H1 (cell line): Measurements from ENCODE around the gene SULT2B1. TPM values are rescaled to one million over a fixed set of nuclear protein-coding genes. Genes with fewer than 3 reads are reported as not detected.

ENCODE experiments used
- CTCF ChIA-PET: fragments of 300-600 bp; sonication (Branson Sonifier 250); formaldehyde crosslinking; loops from one replicate; lab custom pipeline; 2021; ENCODE audit not compliant: partially characterized antibody; lab: Charles Lee
- POLR2A ChIA-PET: fragments of 300-600 bp; sonication (Branson Sonifier 250); formaldehyde crosslinking; loops from one replicate; lab custom pipeline; 2021; ENCODE audit warnings: inconsistent platforms; ENCODE audit not compliant: partially characterized antibody; lab: Charles Lee
- DNase-seq, 2 experiments: peaks; one replicate each; pipeline versions ENCODE4 v3.0.0 to v3.0.0-alpha.2; 2010 to 2022; ENCODE audit warnings: low spot score in 2 of 2, low read depth in 1 of 2, mixed read lengths in 1 of 2
- FAIRE-seq: peaks from 2 replicates; lab custom pipeline; 2011; peaks lifted over from hg19 to GRCh38; lab: Jason Lieb, UNC
- H2AFZ ChIP-seq: 2 replicates; pipeline ENCODE4 v1.8.1; 2012; ENCODE audit warnings: low read length, inconsistent platforms
- H2AK5ac ChIP-seq: 2 replicates; pipeline ENCODE4 v1.6.1; 2013; ENCODE audit warnings: low read depth, low read length
- H2BK120ac ChIP-seq: replicated peaks from 2 replicates; pipeline ENCODE3; 2013; ENCODE audit warnings: low read depth, low read length, inconsistent platforms
- H2BK12ac ChIP-seq: 2 replicates; pipeline ENCODE4 v1.6.1; 2013; ENCODE audit warnings: low read depth, low read length
- H2BK15ac ChIP-seq: 2 replicates; pipeline ENCODE4 v1.6.1; 2013; ENCODE audit warnings: low read length
- H2BK20ac ChIP-seq: 2 replicates; pipeline ENCODE4 v1.6.1; 2013; ENCODE audit warnings: low read length
- H2BK5ac ChIP-seq: 2 replicates; pipeline ENCODE4 v1.6.1; 2013; ENCODE audit warnings: low read depth, low read length
- H3K14ac ChIP-seq: 2 replicates; pipeline ENCODE4 v1.6.1; 2013; ENCODE audit warnings: inconsistent platforms; ENCODE audit not compliant: insufficient read length
- H3K18ac ChIP-seq: 2 replicates; pipeline ENCODE4 v1.6.1; 2013; ENCODE audit warnings: low read length; ENCODE audit errors: extremely low read depth
- H3K23ac ChIP-seq: 2 replicates; pipeline ENCODE4 v1.6.1; 2013; ENCODE audit warnings: inconsistent platforms; ENCODE audit not compliant: insufficient read length
- H3K23me2 ChIP-seq: 2 replicates; pipeline ENCODE4 v1.6.1; 2013; ENCODE audit warnings: low read depth, low read length
- H3K27ac ChIP-seq: 2 replicates; pipeline ENCODE4 v1.6.1; 2011; ENCODE audit warnings: low read depth, low read length, inconsistent platforms
- H3K27me3 ChIP-seq, 4 experiments: replicated peaks in 1 of 4; 1 replicate in 1 of 4; 2 replicates in 3 of 4; pipeline versions ENCODE4 v1.6.1 to v1.8.1; 2011 to 2013; ENCODE audit warnings: low read length in 3 of 4, mild to moderate bottlenecking in 3 of 4, inconsistent platforms in 2 of 4, mixed read lengths in 2 of 4, moderate library complexity in 1 of 4; ENCODE audit not compliant: control insufficient read depth in 3 of 4, insufficient read depth in 3 of 4; ENCODE audit errors: extremely low read depth in 1 of 4
- H3K36me3 ChIP-seq, 4 experiments: 2 replicates each; pipeline versions ENCODE4 v1.6.1 to v1.8.1; 2011 to 2013; ENCODE audit warnings: mild to moderate bottlenecking in 4 of 4, low read length in 3 of 4, moderate library complexity in 2 of 4, control low read depth in 1 of 4, inconsistent platforms in 1 of 4; ENCODE audit not compliant: insufficient read depth in 4 of 4, control insufficient read depth in 2 of 4
- H3K4ac ChIP-seq: replicated peaks from 2 replicates; pipeline ENCODE3; 2013; ENCODE audit warnings: low read length, low read depth, mixed read lengths, inconsistent platforms; ENCODE audit not compliant: insufficient read length
- H3K4me1 ChIP-seq, 4 experiments: replicated peaks in 1 of 4; 1 replicate in 1 of 4; 2 replicates in 3 of 4; pipeline versions ENCODE4 v1.6.1 to v1.8.1; 2011 to 2013; ENCODE audit warnings: low read length in 3 of 4, inconsistent platforms in 2 of 4, mixed read lengths in 1 of 4; ENCODE audit not compliant: insufficient read depth in 4 of 4, control insufficient read depth in 3 of 4
- H3K4me2 ChIP-seq, 2 experiments: 2 replicates each; pipeline versions ENCODE4 v1.6.1 to v1.8.1; 2011 to 2013; ENCODE audit warnings: low read depth in 2 of 2, low read length in 2 of 2, control low read depth in 1 of 2, inconsistent platforms in 1 of 2, mild to moderate bottlenecking in 1 of 2; ENCODE audit not compliant: insufficient read depth in 1 of 2
- H3K4me3 ChIP-seq, 4 experiments: fragments of 200-600, 300-600 bp in 1 of 4; sonication (generic), shearing (Covaris generic), sonication (Bioruptor Twin) in 1 of 4; 2 replicates each; pipeline versions ENCODE4 v1.5.1 to v1.8.1; 2011 to 2016; ENCODE audit warnings: low read length in 4 of 4, low read depth in 3 of 4, control low read depth in 2 of 4, inconsistent platforms in 2 of 4, mild to moderate bottlenecking in 2 of 4, mixed read lengths in 1 of 4, moderate library complexity in 1 of 4; ENCODE audit not compliant: insufficient read depth in 2 of 4; ENCODE audit errors: extremely low read depth in 1 of 4
- H3K56ac ChIP-seq: replicated peaks from 2 replicates; pipeline ENCODE3; 2013; ENCODE audit warnings: low read depth, mild to moderate bottlenecking, mixed read lengths, low read length, inconsistent platforms; ENCODE audit not compliant: insufficient read length
- H3K79me1 ChIP-seq: 2 replicates; pipeline ENCODE4 v1.6.1; 2013; ENCODE audit warnings: low read depth, low read length, control low read depth
- H3K79me2 ChIP-seq, 2 experiments: 2 replicates each; pipeline versions ENCODE4 v1.6.1 to v1.8.1; 2012 to 2013; ENCODE audit warnings: low read length in 2 of 2, mild to moderate bottlenecking in 2 of 2, inconsistent platforms in 1 of 2; ENCODE audit not compliant: insufficient read depth in 2 of 2, control insufficient read depth in 1 of 2
- H3K9ac ChIP-seq, 4 experiments: replicated peaks in 1 of 4; 1 replicate in 1 of 4; 2 replicates in 3 of 4; pipeline versions ENCODE4 v1.6.1 to v1.8.1; 2011 to 2013; ENCODE audit warnings: low read depth in 3 of 4, low read length in 3 of 4, control low read depth in 2 of 4, mild to moderate bottlenecking in 2 of 4, moderate library complexity in 2 of 4, inconsistent platforms in 1 of 4; ENCODE audit errors: extremely low read depth in 1 of 4
- H3K9me3 ChIP-seq, 2 experiments: 2 replicates each; pipeline versions ENCODE4 v1.6.1 to v1.8.1; 2012 to 2013; ENCODE audit warnings: mild to moderate bottlenecking in 2 of 2, moderate library complexity in 2 of 2, control low read depth in 1 of 2, inconsistent platforms in 1 of 2, low read depth in 1 of 2, low read length in 1 of 2, mixed read lengths in 1 of 2; ENCODE audit not compliant: insufficient read depth in 2 of 2
- H4K20me1 ChIP-seq, 2 experiments: replicated peaks in 1 of 2; 2 replicates each; pipeline versions ENCODE3 to v1.8.1; 2011 to 2013; ENCODE audit warnings: inconsistent platforms in 2 of 2, low read length in 2 of 2, mild to moderate bottlenecking in 1 of 2; ENCODE audit not compliant: insufficient read depth in 2 of 2, control insufficient read depth in 1 of 2
- H4K5ac ChIP-seq: 2 replicates; pipeline ENCODE4 v1.6.1; 2013; ENCODE audit warnings: low read length, low read depth, mixed read lengths, inconsistent platforms; ENCODE audit not compliant: insufficient read length
- H4K8ac ChIP-seq: 2 replicates; pipeline ENCODE4 v1.8.0; 2013; ENCODE audit warnings: mild to moderate bottlenecking, moderate library complexity, low read length, inconsistent platforms; ENCODE audit not compliant: insufficient read depth; ENCODE audit errors: extremely low read depth
- H4K91ac ChIP-seq: replicated peaks from 2 replicates; pipeline ENCODE3; 2013; ENCODE audit warnings: low read length, mixed read lengths, inconsistent platforms; ENCODE audit not compliant: insufficient read length
- BCL11A ChIP-seq, 2 experiments: IDR thresholded peaks; one replicate each; pipeline ENCODE4 v1.6.1; 2011; ENCODE audit warnings: low read depth in 2 of 2, low read length in 2 of 2, mild to moderate bottlenecking in 2 of 2
- CTBP2 ChIP-seq: IDR thresholded peaks from 2 replicates; pipeline ENCODE4 v1.7.0; 2011; ENCODE audit warnings: borderline replicate concordance, mild to moderate bottlenecking, moderate library complexity, mixed read lengths, low read length; ENCODE audit not compliant: insufficient read depth, insufficient read length
- E2F6 ChIP-seq: IDR thresholded peaks from 2 replicates; pipeline ENCODE4 v1.6.1; 2012; ENCODE audit warnings: inconsistent platforms
- EP300 ChIP-seq, 2 experiments: IDR thresholded peaks; 1 replicate in 1 of 2; 2 replicates in 1 of 2; pipeline ENCODE4 v1.6.1; 2011 to 2012; ENCODE audit warnings: low read depth in 2 of 2, low read length in 2 of 2, mild to moderate bottlenecking in 2 of 2, borderline replicate concordance in 1 of 2, inconsistent platforms in 1 of 2, moderate library complexity in 1 of 2
- POU5F1 ChIP-seq: IDR thresholded peaks from 2 replicates; pipeline ENCODE4 v1.6.1; 2011; ENCODE audit warnings: low read depth, mild to moderate bottlenecking, low read length, moderate library complexity
- RBBP5 ChIP-seq: IDR thresholded peaks from 2 replicates; pipeline ENCODE4 v1.7.1; 2012; ENCODE audit warnings: low read depth, mild to moderate bottlenecking, inconsistent platforms, low read length, moderate library complexity, borderline replicate concordance
- SUZ12 ChIP-seq: fragments of 200-600 bp; sonication (generic); IDR thresholded peaks from 2 replicates; pipeline ENCODE4 v1.6.1; 2012; ENCODE audit warnings: mild to moderate bottlenecking, inconsistent platforms, low read length, moderate library complexity, mixed read lengths
- WGBS, 2 experiments: shearing (Covaris generic) in 1 of 2; methylation state at CpG; one replicate each; pipeline versions ENCODE4 v1.1.6 to v1.1.7; 2013 to 2015; ENCODE audit warnings: low lambda C conversion rate in 2 of 2, mixed read lengths in 2 of 2, inconsistent platforms in 1 of 2, low coverage in 1 of 2, missing lambda C conversion rate in 1 of 2; ENCODE audit not compliant: insufficient replicate concordance in 2 of 2, insufficient coverage in 1 of 2, insufficient read length in 1 of 2; ENCODE audit errors: extremely low coverage in 1 of 2, missing lambda C conversion rate in 1 of 2; 5-methylcytosine and 5-hydroxymethylcytosine counted together
- polyA plus RNA-seq, 7 experiments: library from polyadenylated mRNA; depleted of rRNA in 3 of 7; stranded (reverse) in 5 of 7; unstranded in 2 of 7; fragments of >200 nt in 5 of 7; fragments of 200-250 nt in 2 of 7; gene quantifications; 1 replicate in 5 of 7; 2 replicates in 1 of 7; 4 replicates in 1 of 7; pipeline versions ENCODE4 v1.2.1 to v1.2.3, GENCODE V29; 2011 to 2013; ENCODE audit warnings: missing spikeins in 2 of 7, mixed read lengths in 2 of 7
- total RNA-seq: library from RNA; stranded (reverse); fragmentation: NEBNext Ultra II Directional; extraction: Animal tissue kit (Norgen Biotek cat#: 25700); gene quantifications from 2 replicates; pipeline ENCODE4 v1.2.1, GENCODE V29; 2021
- TF ChIP-seq, protein P1 (sequence below): IDR thresholded peaks from 2 replicates; pipeline ENCODE4 v1.6.1; 2012; ENCODE audit warnings: low read length, inconsistent platforms

The SULT2B1 gene
- total and polyA plus RNA-seq, 2 of the 8 experiments (the other 6 are each of a cell fraction or from before 2014, with no cell fraction given): 1.5 to 2.6 TPM

DNA sequence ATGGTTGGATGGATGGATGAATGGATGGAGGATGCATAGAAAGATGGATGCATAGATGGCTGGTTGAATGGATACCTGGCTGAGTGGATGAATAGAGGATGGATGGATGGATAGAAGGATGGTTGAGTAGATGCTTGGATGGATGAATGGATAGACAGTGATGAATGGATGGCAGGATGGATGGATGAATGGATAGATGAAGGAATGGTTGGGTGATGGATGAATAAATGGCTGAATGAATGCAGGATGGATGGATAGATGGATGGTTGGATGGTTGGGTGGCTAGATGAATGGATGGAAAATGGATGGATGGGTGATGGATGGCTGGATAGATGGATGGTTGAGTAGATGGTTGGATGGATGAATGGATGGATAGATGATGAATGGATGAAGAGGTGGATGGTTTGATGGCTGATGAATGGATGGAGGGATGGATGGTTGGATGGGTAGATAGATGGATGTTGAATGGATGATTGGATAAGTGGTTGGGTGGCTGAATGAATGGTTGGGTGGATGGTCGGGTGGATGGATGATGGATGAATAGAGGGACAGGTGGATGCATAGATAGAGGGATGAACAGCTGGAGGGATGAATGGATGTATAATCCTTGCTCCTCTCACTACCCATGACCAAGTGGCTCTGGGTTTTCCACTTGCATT is 3.6 kb upstream of the SULT2B1 start:
- Histone ChIP-seq H3K79me2 (no peaks in the 10 kb centered on the region), H3K36me3 (no peaks in the 10 kb centered on the region), H2BK5ac (no peak overlapping the region), H3K23me2 (peaks cover 8% of the 10 kb centered on the region; the same call in 1 of the 2 replicates), H3K14ac (no peak overlapping the region), H4K20me1 (peaks cover 0 to 3% of the 10 kb centered on the region in 2 experiments), H3K79me1 (no peaks in the 10 kb centered on the region), H2BK120ac (no peak overlapping the region), H3K56ac (peak overlapping the region; percentile 36), H2BK20ac (no peak overlapping the region), H3K9me3 (no peaks in the 10 kb centered on the region), H3K4me1 (peaks cover 0 to 22% (median 9%) of the 10 kb centered on the region in 4 experiments; a peak in 6 of 7 replicates), H3K9ac (no peak overlapping the region), H4K5ac (no peak overlapping the region), H3K18ac (no peak overlapping the region), H3K4me2 (no peak overlapping the region), H4K8ac (no peak overlapping the region), H4K91ac (no peak overlapping the region), H3K4me3 (no peak overlapping the region), H3K27ac (no peak overlapping the region), H3K23ac (no peak overlapping the region), H2AK5ac (0 out of 2 replicates have a peak overlapping the region, but pooled peaks have one; percentile 10), H2AFZ (no peak overlapping the region), H2BK12ac (no peak overlapping the region), H3K27me3 (no peaks in the 10 kb centered on the region; a peak in 1 of 7 replicates), H2BK15ac (no peak overlapping the region), H3K4ac (no peak overlapping the region)
- no peak for TF ChIP-seq E2F6
- no peak for TF ChIP-seq CTBP2
- no peak for TF ChIP-seq RBBP5
- TF ChIP-seq, protein P1, sequence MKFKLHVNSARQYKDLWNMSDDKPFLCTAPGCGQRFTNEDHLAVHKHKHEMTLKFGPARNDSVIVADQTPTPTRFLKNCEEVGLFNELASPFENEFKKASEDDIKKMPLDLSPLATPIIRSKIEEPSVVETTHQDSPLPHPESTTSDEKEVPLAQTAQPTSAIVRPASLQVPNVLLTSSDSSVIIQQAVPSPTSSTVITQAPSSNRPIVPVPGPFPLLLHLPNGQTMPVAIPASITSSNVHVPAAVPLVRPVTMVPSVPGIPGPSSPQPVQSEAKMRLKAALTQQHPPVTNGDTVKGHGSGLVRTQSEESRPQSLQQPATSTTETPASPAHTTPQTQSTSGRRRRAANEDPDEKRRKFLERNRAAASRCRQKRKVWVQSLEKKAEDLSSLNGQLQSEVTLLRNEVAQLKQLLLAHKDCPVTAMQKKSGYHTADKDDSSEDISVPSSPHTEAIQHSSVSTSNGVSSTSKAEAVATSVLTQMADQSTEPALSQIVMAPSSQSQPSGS: no peak
- TF ChIP-seq POU5F1: no peak
- TF ChIP-seq SUZ12: no peak
- no peak for TF ChIP-seq BCL11A (IDR thresholded peaks at IDR 0.05; ENCODE audit: low read depth in 2 of 2, low read length in 2 of 2)
- no peak for TF ChIP-seq EP300 (IDR thresholded peaks at IDR 0.05; ENCODE audit: borderline replicate concordance in 1 of 2, low read depth in 2 of 2, low read length in 2 of 2)
- DNase-seq (no peak), FAIRE-seq (no peak)
- ChIA-PET POLR2A (no interaction called here), CTCF (no interaction called here)
- 88 to 100% methylated on average over 1 of the region's 1 CpG for WGBS, 2 experiments
